Vagina (tissue), 2 donors: ENCODE results near the gene GCG. TPM values are rescaled to one million over a fixed set of nuclear protein-coding genes. Genes with fewer than 3 reads are reported as not detected.

ENCODE experiments used
- DNase-seq, 2 donors: peaks; one replicate each; pipeline ENCODE4 v3.0.0-alpha.2; 2017; ENCODE audit errors: extremely low spot score in 2 of 2
- H3K27ac ChIP-seq: fragments of 200-600 bp; sonication (generic); one replicate; pipeline ENCODE4 v1.5.1; 2019
- H3K27me3 ChIP-seq: fragments of 200-600 bp; sonication (generic); one replicate; pipeline ENCODE4 v1.5.1; 2019
- H3K36me3 ChIP-seq, 2 donors: fragments of 200-600 bp; sonication (generic); one replicate each; pipeline ENCODE4 v1.5.1; 2017 to 2019
- H3K4me1 ChIP-seq: fragments of 200-600 bp; sonication (generic); one replicate; pipeline ENCODE4 v1.5.1; 2019
- H3K4me3 ChIP-seq, 2 donors: fragments of 200-600 bp; sonication (generic); 1 replicate in 1 of 2; 2 replicates in 1 of 2; pipeline ENCODE4 v1.5.1; 2016 to 2019
- H3K9me3 ChIP-seq: fragments of 200-600 bp; sonication (generic); one replicate; pipeline ENCODE4 v1.5.1; 2019
- POLR2A ChIP-seq, 2 donors: fragments of 450-650 bp; IDR thresholded peaks; one replicate each; pipeline ENCODE4 v1.6.1; 2017; ENCODE audit warnings: antibody characterized with exemption in 2 of 2, mild to moderate bottlenecking in 2 of 2, moderate library complexity in 2 of 2
- POLR2AphosphoS5 ChIP-seq, 2 donors: sonication (generic); formaldehyde crosslinking; IDR thresholded peaks; one replicate each; pipeline ENCODE4 v1.9.0; 2017; ENCODE audit warnings: antibody characterized with exemption in 2 of 2, mild to moderate bottlenecking in 2 of 2, low read depth in 1 of 2; ENCODE audit not compliant: insufficient read depth in 1 of 2
- intact Hi-C: fragments of 100-400 bp; cut with DNase I; formaldehyde crosslinking; loops from one replicate; pipeline ENCODE4 v1.15.1; 2023
- total RNA-seq: library from RNA; depleted of rRNA; stranded (reverse); fragments of >200 nt; gene quantifications from one replicate; pipeline ENCODE4 v1.2.3, GENCODE V29; 2016
- TF ChIP-seq, protein P1 (sequence below), 3 experiments: fragments of 450-650 bp in 2 of 3; fragments of 200-600 bp in 1 of 3; sonication (generic) in 1 of 3; IDR thresholded peaks; one replicate each; pipeline ENCODE4 v1.5.1; 2017 to 2019; ENCODE audit warnings: antibody characterized with exemption in 3 of 3, mild to moderate bottlenecking in 2 of 3, moderate library complexity in 2 of 3

Gene GCG
- not detected for total RNA-seq

DNA sequence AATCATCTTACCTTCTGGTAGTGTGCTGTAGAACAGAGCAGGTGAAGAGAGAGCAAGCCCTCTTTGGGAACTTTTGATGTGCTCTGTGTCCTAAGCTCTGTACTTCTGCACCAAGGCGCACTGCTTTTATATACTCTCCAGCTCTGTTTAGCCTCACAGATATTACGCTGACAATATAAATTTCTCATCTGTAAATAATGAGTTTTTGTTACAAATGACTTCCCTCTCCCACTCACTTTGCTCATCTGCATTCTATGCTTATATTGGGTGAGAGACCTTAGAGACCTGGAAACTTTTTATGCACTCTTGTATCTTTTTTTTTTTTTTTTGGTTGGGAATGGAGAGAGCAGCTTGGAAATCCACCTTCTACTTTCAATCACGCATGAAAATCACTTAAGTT is at the start of gene GCG:
TSS of gene GCG (minus strand) at position 101 of the 400 bp plus-strand sequence. CDS start 3,069 bp downstream, outside the sequence.
- no peaks in the 10 kb centered on the region for H3K36me3 ChIP-seq
- intact Hi-C loops: no loop called here
- no peaks in the 10 kb centered on the region for H3K9me3 ChIP-seq
- H3K4me3 ChIP-seq: no peak within 1 kb of the TSS
- no peaks in the 10 kb centered on the region for H3K4me1 ChIP-seq
- DNase-seq: no peak
- H3K27ac ChIP-seq: no peak within 1 kb of the TSS
- no peaks in the 10 kb centered on the region for H3K27me3 ChIP-seq
- TF ChIP-seq POLR2AphosphoS5 (IDR thresholded peaks at IDR 0.05; ENCODE audit: insufficient read depth in 1 of 2, low read depth in 1 of 2) (no peak), POLR2A (IDR thresholded peaks at IDR 0.05) (no peak)
- TF ChIP-seq, protein P1, sequence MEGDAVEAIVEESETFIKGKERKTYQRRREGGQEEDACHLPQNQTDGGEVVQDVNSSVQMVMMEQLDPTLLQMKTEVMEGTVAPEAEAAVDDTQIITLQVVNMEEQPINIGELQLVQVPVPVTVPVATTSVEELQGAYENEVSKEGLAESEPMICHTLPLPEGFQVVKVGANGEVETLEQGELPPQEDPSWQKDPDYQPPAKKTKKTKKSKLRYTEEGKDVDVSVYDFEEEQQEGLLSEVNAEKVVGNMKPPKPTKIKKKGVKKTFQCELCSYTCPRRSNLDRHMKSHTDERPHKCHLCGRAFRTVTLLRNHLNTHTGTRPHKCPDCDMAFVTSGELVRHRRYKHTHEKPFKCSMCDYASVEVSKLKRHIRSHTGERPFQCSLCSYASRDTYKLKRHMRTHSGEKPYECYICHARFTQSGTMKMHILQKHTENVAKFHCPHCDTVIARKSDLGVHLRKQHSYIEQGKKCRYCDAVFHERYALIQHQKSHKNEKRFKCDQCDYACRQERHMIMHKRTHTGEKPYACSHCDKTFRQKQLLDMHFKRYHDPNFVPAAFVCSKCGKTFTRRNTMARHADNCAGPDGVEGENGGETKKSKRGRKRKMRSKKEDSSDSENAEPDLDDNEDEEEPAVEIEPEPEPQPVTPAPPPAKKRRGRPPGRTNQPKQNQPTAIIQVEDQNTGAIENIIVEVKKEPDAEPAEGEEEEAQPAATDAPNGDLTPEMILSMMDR (IDR thresholded peaks at IDR 0.05): no peak

DNA sequence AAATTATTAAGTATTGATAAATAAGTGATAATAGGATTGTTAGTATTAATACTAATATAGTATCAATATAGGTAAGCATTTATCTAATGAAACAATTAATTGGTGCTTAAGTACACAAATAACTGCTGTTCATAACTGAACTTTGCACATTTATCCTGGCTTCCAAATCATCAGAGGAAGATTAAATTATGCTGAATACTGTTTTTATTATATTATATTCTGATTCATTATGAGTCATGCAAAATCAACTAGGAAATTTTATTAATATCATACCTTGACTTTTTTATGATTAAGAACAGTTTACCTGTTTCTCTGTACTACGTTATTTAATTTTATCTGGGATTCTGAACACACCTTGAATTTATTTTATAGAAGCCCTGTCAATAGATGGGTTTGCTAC is 48.6 kb upstream of the GCG start:
- H3K27me3 ChIP-seq: no peaks in the 10 kb centered on the region
- intact Hi-C loops: no loop called here
- DNase-seq: no peak
- TF ChIP-seq POLR2A (IDR thresholded peaks at IDR 0.05) (no peak), POLR2AphosphoS5 (IDR thresholded peaks at IDR 0.05; ENCODE audit: insufficient read depth in 1 of 2, low read depth in 1 of 2) (no peak)
- TF ChIP-seq, protein P1 (IDR thresholded peaks at IDR 0.05): no peak
- no peak overlapping the region for H3K4me3 ChIP-seq
- H3K27ac ChIP-seq: no peak overlapping the region
- H3K9me3 ChIP-seq: no peaks in the 10 kb centered on the region
- H3K36me3 ChIP-seq: no peaks in the 10 kb centered on the region
- no peaks in the 10 kb centered on the region for H3K4me1 ChIP-seq

DNA sequence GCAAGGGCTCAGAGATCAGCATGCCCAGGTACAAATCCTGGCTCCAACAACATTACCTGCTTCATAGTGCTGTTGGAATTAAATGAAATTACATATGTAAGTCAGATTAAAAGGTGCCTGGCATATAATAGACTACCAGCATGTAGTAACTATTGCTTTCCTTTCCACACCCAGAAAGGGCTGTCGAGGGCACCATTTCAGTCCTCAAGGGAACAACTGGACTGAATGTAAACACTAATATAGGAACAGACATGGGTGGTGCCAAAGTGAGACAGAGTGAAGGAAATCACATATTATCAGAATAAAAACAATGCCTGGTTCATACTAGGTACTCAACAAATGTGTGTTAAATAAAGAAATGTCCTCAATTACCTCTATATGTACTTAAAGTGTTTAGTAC is 47.9 kb upstream of the GCG start:
- no peak for TF ChIP-seq POLR2AphosphoS5 (IDR thresholded peaks at IDR 0.05; ENCODE audit: insufficient read depth in 1 of 2, low read depth in 1 of 2)
- no peak for TF ChIP-seq POLR2A (IDR thresholded peaks at IDR 0.05)
- TF ChIP-seq, protein P1 (IDR thresholded peaks at IDR 0.05): no peak

DNA sequence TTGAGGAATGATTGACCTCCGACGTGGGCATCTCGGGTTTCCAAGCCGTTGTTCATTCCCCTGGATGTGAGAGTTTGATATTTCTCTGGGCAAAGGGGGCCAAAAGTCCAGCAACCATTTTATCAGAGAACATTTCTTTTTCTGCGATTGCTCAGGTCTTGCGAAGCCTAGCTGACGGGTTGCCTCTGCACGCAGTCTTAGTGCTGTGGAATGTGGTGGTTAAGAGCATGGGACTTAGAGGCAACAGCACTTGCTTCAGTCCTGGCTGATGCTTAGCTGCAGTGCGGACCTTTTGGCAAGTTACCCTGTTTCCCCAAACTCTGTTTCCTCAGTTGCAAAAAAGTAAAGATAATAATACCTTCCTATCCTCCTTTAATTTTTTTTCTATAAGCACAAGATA is 46.2 kb upstream of the GCG start:
- TF ChIP-seq POLR2AphosphoS5 (IDR thresholded peaks at IDR 0.05; ENCODE audit: insufficient read depth in 1 of 2, low read depth in 1 of 2): no peak
- TF ChIP-seq, protein P1 (IDR thresholded peaks at IDR 0.05): no peak
- TF ChIP-seq POLR2A (IDR thresholded peaks at IDR 0.05): no peak
- intact Hi-C loops: no loop called here
- Histone ChIP-seq H3K4me1 (no peaks in the 10 kb centered on the region), H3K36me3 (no peaks in the 10 kb centered on the region), H3K27ac (no peak overlapping the region), H3K4me3 (no peak overlapping the region), H3K9me3 (no peaks in the 10 kb centered on the region), H3K27me3 (no peaks in the 10 kb centered on the region)
- no peak for DNase-seq

More for the DNA sequence above, 47.9 kb upstream of the GCG start:
- intact Hi-C loops: no loop called here
- DNase-seq: no peak
- Histone ChIP-seq H3K4me1 (no peaks in the 10 kb centered on the region), H3K4me3 (no peak overlapping the region), H3K27me3 (no peaks in the 10 kb centered on the region), H3K27ac (no peak overlapping the region), H3K9me3 (no peaks in the 10 kb centered on the region), H3K36me3 (no peaks in the 10 kb centered on the region)

DNA sequence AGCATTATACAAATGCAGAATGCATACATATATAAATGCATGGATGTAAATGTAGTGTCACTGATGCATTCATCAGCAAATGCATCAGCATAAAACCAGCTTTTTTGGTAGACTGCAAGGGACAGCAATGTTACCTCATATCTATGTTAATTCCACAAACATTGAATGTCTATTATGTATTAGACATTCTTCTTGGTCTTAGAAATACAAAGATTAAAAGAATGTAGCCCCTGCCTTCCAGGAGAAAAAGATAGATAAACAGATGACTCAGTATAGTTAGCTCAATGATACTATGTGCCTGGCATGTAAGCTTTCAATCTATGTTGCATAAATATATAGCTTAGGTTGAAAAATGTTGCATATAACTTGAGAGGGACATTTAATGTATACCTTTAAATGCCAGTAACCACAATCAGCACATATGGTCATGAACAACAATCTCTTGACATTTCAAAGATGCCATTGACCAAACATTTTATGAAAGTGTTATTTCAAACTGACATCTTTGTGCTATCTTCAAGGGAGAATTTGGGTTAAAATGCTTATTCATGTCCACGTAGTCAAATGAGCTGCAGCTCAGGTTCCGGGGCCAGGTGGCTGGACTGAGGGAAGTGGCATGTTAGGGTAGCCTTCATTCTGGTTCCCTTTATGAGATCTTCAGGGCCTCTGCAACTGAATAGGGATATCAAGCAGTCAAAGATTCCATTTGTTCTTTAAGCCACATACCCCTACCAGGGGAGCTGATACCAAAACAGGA is 45.2 kb upstream of the GCG start:
- no peaks in the 10 kb centered on the region for H3K9me3 ChIP-seq
- no peaks in the 10 kb centered on the region for H3K27me3 ChIP-seq
- H3K4me3 ChIP-seq: no peak overlapping the region
- no peaks in the 10 kb centered on the region for H3K4me1 ChIP-seq
- H3K36me3 ChIP-seq: no peaks in the 10 kb centered on the region
- TF ChIP-seq POLR2AphosphoS5 (IDR thresholded peaks at IDR 0.05; ENCODE audit: insufficient read depth in 1 of 2, low read depth in 1 of 2): no peak
- TF ChIP-seq, protein P1 (IDR thresholded peaks at IDR 0.05): no peak
- intact Hi-C loops: no loop called here
- DNase-seq: no peak
- H3K27ac ChIP-seq: no peak overlapping the region
